ENCODE data around the gene APOD. TPM values are rescaled to one million over a fixed set of nuclear protein-coding genes. Genes with fewer than 3 reads are reported as not detected.
"Not testable (repeated sequence)": the region's sequence is repeated elsewhere in the genome, so short reads cannot be mapped to it uniquely, and the experiment has no call there.

The APOD gene
- total RNA-seq, 4 donors from 2014 or later = 1,911 to 7,779 (median 5,257) TPM

DNA sequence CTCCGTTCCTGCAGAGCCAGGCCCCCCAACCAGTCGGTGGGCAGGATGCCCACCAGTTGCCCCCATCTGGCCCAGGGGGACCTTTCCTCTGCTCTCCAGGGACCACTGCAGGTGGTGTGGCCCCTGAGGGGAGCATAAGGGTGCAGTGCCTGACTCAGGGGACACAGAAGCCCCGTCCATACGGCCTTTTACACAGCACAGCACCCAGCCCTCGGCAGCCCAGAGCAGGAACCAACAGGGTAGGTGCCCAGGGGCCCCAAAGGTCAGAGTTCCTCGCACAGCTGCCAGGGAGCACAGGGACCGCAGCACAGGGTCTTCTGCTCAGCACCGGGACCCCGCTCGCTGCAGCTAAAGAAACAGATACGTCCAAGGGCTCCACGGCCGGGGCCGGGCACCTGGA is 40.4 kb upstream of the APOD start:
- H3K9me3 ChIP-seq; H3K4me3 ChIP-seq; H3K27me3 ChIP-seq; H3K4me1 ChIP-seq; H3K36me3 ChIP-seq; DNase-seq (ENCODE audit: low spot score in 2 of 2); H3K27ac ChIP-seq: not testable (repeated sequence)
- no CpG with 5 or more reads among the region's 14 CpGs for WGBS, 2 donors

DNA sequence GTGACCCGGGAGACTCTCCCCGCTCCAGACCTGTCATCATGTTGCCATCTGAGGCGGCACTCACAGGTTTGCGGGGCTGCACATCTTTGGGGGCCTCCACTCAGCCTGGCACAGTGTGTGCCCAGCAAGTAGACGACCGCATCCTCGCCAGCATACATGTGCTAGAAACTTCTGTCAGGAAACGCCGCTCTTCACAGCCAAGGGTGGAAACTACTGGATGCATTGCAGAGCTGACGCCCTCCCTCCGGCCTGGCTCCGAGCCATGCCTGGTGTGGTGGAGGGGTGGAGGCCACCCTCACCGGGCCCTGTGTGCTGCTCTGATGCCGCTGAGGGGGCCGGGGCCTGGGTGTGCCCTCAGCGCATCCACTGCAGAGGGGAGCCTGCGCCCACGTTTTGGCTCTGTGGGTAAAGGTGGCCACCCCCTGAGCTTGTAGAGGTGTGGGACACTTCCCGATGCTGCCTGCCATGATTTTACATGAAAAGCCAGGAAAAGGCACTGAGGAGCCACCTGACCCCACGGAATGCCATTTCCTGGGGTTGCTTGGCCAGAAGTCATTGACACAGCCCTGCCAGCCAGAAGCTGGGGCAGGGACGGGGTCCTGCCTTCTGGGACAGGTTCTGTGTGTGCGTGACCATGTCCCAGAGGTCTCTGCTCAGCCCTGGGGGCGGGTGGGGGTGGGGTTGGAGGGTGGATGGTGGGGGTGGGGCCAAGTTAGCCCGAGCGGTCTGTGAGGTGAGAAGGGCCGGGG is 39.7 kb upstream of the APOD start:
- H3K36me3 ChIP-seq; H3K27me3 ChIP-seq; H3K4me3 ChIP-seq; H3K9me3 ChIP-seq; DNase-seq (ENCODE audit: low spot score in 2 of 2); H3K4me1 ChIP-seq; H3K27ac ChIP-seq: not testable (repeated sequence)
- 88% methylated on average over 7 of the region's 26 CpGs; no CpG with 5 or more reads in 1 of the 2 donors for WGBS, 2 donors

DNA sequence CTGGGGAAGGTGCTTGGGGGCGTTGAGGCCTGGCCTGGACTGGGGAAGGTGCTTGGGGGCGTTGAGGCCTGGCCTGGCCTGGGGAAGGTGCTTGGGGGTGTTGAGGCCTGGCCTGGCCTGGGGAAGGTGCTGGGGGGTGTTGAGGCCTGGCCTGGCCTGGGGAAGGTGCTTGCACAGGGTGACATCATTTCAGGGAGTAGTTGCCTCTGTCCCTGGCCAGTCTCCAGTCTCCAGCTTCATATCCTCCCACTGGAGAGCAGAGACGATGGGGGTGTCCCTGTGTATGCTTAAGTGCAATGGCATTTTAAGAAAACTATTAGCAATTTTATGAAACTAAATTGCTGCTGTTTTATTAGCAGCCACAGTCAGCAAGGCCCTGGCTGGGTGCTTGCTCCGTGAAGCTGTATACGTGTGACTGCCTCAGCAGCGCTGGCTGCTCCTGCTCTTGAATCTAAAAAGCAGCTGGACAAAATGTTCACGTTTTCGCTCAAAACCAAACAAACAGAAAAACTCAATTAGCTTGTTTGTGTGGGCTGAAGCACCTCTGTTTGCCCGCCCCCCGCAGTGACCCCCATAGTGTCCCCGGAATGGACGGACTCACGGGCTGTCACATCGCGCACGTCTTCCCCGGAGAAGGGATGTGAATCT is 38.9 kb upstream of the APOD start:
- not testable (repeated sequence) for H3K27me3 ChIP-seq; H3K36me3 ChIP-seq; H3K27ac ChIP-seq; H3K4me1 ChIP-seq; DNase-seq (ENCODE audit: low spot score in 2 of 2); H3K9me3 ChIP-seq; H3K4me3 ChIP-seq
- 84 to 96% methylated on average over 7 to 8 of the region's 17 CpGs for WGBS, 2 donors

DNA sequence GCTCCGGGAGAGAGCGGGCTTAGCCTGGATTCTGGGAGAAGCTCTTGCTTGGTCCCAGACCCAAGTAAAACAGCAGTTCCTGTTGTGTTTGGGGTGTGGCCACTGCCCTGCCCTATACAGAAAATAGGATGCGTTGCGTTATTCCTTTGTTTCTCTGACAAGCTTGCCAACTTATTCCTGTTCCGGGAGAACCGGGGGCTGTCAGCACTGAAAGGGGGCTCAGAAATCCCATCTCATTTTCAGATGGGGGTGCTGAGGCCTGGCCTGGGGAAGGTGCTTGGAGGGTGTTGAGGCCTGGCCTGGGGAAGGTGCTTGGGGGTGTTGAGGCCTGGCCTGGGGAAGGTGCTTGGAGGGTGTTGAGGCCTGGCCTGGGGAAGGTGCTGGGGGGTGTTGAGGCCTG is 38.3 kb upstream of the APOD start:
- H3K36me3 ChIP-seq; H3K27ac ChIP-seq; H3K27me3 ChIP-seq; DNase-seq (ENCODE audit: low spot score in 2 of 2); H3K4me1 ChIP-seq; H3K9me3 ChIP-seq; H3K4me3 ChIP-seq: not testable (repeated sequence)
- WGBS, 2 donors = 71 to 78% methylated on average over 6 of the region's 6 CpGs

DNA sequence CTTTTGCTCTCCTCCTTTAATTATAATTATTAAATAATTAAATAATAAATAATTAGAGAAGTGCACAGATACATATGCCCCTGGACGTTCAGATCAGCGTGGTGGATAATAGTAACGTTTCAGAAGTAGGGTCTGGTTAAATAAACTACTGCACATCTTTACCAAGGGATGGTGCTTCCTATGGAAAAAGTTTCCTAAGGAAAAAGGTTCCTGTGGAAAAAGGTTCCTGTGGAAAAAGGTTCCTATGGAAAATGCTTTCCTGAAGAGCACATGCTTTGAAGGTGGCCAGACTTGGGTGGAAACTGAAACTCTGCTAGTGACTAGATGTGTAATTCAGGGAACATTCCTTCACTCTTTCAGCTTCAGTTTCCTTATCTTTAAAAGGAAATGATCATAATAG is 37.4 kb upstream of the APOD start:
- 92 to 96% methylated on average over 3 of the region's 3 CpGs for WGBS, 2 donors
- H3K4me1 ChIP-seq; H3K36me3 ChIP-seq; H3K4me3 ChIP-seq; DNase-seq (ENCODE audit: low spot score in 2 of 2); H3K27ac ChIP-seq; H3K27me3 ChIP-seq; H3K9me3 ChIP-seq: not testable (repeated sequence)

DNA sequence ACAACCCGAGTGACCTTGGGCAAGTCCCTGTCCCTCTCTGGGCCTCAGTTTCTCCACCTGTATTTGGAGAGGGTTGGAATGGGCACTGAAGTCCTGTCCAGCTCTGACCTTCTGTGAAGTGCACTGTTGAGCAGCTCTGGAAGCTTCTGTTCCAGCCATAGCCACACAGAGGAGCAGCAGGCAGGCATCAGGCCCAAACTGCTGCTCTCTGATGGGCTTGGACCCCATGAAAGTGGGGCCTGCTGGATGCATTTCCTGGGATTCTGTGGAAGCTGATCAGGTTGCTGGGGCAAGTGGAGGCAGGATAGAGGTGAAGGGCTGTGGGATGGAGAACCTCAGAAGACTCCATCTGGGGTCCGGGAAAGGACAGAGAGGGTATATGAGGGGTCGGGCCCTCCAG is 36.7 kb upstream of the APOD start:
- not testable (repeated sequence) for DNase-seq (ENCODE audit: low spot score in 2 of 2); H3K4me1 ChIP-seq; H3K9me3 ChIP-seq; H3K4me3 ChIP-seq; H3K27ac ChIP-seq; H3K36me3 ChIP-seq; H3K27me3 ChIP-seq
- 93 to 94% methylated on average over 2 to 3 of the region's 3 CpGs for WGBS, 2 donors

DNA sequence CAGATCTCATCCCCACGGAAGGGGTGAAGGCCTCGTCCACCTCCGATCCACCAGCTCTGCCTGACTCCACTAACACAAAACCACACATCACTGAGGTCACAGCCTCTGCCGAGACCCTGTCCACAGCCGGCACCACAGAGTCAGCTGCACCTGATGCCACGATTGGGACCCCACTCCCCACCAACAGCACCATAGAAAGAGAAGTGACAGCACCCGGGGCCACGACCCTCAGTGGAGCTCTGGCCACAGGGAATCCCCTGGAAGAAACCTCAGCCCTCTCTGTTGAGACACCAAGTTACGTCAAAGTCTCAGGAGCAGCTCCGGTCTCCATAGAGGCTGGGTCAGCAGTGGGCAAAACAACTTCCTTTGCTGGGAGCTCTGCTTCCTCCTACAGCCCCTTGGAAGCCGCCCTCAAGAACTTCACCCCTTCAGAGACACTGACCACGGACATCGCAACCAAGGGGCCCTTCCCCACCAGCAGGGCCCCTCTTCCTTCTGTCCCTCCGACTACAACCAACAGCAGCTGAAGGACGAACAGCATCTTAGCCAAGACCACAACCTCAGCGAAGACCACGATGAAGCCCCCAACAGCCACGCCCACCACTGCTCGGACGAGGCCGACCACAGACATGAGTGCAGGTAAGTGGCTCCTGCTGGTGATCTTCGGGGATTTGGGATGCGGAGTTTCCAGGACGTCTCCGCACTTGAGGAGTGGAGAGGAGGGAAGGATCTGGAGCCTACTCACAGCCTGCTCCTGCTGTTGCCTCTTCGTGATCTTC is 36.0 kb upstream of the APOD start:
- not testable (repeated sequence) for DNase-seq (ENCODE audit: low spot score in 2 of 2); H3K4me3 ChIP-seq; H3K36me3 ChIP-seq; H3K27ac ChIP-seq; H3K27me3 ChIP-seq; H3K9me3 ChIP-seq; H3K4me1 ChIP-seq
- WGBS, 2 donors = 84 to 85% methylated on average over 26 of the region's 26 CpGs

DNA sequence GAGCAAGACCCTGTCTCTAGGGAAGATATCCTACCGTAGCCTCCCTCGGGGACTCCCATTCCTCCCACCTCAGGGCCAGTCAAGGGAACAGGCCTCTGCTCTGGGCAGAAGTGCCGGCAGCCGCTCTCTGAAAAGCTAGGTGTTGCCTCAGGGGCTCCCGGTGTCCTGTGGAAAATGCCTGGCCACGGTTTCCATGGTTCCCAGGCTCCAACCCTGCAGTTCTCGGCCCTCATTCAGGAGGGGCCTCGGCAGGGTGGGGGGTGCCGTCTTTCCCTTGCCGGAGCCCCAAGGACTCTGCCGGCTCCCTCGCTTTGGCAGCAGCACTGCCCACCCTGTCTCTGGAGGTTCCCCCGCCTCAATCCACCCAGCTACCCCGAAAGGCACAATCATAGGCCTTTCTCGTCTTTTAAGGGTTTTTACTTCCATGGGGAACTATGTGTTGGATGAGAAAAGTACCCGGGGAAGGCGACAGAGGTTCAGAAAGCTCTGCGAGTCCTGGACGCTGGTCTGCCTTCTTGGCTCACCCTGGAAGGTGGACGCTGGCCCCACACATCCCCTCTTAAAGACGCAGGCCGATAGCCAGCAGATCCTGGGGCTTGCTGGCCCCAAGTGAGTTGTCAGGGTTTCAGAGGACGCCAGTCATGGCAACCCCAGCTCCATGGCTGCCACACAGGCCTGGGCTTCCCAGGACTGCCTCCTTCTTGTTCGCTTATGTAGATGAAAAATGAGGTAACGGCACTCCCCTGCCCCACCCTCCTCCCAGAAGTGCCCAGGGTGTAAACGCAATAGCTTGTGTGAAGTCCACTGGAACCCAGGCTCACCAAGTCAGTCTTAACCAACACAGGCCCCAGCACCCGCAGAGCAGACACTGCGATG is 34.3 kb upstream of the APOD start:
- H3K9me3 ChIP-seq; H3K36me3 ChIP-seq; H3K27me3 ChIP-seq; DNase-seq (ENCODE audit: low spot score in 2 of 2); H3K4me1 ChIP-seq; H3K27ac ChIP-seq; H3K4me3 ChIP-seq: not testable (repeated sequence)
- WGBS, 2 donors = 72 to 74% methylated on average over 20 to 23 of the region's 28 CpGs

DNA sequence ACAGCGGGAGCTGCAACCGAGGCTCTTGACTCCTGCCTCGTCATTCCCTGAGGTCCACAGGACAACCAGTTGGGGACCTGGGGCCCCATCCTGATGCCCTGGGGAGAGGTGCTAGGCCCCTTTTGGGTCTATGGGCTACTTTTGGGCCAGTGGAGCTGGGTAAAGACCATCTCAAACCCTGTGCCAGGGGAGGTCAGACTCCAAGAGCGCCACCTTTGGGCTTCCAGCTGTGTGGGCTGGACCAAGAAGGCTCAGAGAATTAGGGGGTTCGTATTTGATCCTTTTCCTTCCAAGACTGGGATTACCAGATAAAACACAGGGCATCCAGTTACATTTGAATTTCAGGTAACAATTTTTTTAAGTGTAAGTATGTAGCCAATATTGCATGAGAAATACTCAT is 33.4 kb upstream of the APOD start:
- H3K4me3 ChIP-seq; H3K4me1 ChIP-seq; H3K27me3 ChIP-seq; H3K27ac ChIP-seq; DNase-seq (ENCODE audit: low spot score in 2 of 2); H3K36me3 ChIP-seq; H3K9me3 ChIP-seq: not testable (repeated sequence)
- 63 to 96% methylated on average over 5 of the region's 5 CpGs for WGBS, 2 donors

Measured in tibial nerve (tissue), 4 donors.